NCI-H2227 (cell line): ENCODE results near the gene FGGY.

Experiments used
- DNase-seq: peaks from one replicate; lab custom pipeline; 2025; ENCODE audit not compliant: unreplicated experiment; lab: John Stamatoyannopoulos, UW

Gene FGGY

DNA sequence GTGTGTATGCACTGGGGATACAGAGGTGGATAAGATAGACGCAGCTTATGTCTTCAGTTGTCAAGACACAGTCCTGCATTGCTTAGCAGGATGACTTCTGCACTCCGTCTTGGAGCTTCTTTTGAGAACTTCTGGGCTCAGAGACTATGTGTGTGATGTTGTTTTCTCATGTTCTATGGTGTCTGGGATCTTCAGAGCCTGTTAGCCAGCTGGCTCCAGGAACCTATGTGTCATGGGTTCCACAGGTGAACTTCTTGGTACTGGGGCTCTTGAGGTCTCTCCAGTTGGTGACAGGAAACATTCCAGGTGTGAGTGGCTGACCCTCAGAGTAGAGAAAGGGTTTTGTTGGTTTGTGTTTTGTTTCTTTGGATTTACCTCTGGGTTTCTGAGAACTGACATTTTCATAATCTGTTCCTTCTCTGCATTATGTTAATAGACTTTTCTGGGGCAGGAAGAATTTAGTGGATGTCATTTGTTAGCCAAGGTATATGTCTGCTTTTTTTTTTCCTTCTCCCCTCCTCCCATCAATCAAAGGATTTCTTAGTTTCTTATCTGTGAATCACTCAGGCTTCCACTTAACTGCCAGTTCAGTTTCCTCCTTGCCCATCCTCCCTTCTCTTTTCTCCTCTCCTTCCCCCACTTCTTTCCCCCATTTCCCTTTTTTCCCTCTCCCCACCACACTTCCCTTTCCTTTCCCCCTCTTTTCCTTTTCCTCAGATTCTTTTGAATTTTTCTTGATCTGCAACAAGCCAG, 18.1 kb downstream of the FGGY start:
- no peak for DNase-seq

- DNase-seq = no peak
Measured at GRCh38 chr1:59315529-59316463, 18.9 kb downstream of the FGGY start.

DNA sequence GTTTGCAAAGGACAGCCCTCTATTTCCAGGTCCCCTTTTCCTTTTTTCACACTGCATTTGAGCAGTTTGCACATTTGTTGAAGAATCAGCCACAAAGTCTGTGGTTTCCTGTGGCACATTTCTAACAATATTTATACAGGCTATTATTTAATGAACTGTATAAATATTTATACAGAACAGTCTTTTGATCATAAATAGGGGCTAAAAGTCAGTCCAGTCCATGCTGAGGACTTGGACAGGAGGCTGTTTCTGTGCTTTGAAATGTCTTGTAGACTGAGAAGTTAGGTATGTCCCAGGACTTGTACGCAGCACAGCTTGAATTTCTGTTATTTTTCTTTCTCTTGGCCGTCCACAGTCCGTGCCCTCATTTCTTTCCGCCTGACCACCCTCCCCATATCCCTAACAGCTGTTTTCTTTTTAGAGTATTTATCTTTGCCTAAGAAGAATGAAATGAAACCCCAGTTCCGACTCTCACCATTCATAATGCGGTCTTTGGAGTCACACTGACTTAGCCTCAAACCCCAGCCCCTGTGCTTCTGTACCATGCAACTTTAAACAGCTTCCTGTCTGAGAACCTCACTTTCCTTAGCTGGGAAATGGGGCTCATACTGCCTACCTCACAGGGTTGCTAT, 19.7 kb downstream of the FGGY start:
- DNase-seq = no peak

- DNase-seq = no peak
Measured at GRCh38 chr1:59317343-59317742, 20.4 kb downstream of the FGGY start.

DNA sequence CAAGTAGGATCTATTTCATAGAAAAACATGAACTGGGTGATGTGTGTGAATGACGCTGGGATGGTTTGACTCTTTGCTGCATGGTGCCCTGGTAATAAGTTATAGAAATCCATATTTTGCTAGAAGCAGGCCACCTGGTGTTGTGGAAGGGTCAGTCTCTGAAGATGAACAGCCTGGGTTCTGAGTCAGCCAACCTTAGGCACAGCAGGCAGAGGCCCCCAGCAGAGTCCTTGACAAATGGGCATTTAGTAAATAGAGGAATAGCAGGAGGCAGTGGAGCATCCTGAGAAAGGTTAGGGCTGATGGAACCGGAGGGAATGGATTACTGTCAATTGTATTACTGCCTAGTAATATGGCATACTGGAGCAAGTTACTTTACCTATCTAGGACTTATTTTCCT, 20.9 kb downstream of the FGGY start:
- no peak for DNase-seq

DNA sequence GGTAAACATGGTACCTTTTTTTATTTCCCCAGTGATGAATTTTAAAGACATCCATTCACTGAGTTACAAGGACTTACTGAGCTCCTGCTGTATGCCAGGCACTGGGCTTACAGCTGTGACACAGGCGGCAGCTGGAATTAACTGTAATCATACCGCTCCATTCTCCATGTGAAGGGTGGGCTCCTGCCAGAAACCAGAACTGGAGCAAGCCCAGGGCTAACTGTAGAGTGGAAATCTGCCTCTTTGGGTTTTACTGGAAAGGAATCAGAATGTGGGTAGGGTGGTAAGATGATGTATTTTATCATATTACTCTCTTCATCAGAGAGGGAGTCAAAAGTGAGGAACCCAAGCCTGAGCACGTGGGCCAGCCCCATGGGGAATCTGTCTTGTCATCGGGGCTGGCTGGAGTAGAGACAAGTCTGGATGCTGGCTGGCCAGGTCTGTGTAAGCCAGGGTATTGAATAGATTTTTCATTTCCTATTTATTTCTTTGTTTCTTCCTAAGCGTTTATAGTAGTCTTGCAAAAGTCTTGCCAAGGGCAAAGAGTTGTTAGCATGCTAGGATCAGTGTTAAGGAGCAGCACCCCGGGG, 21.5 kb downstream of the FGGY start:
- DNase-seq = no peak

GRCh38 chr1:59322394-59322793, 25.5 kb downstream of the FGGY start:
- no peak for DNase-seq

GRCh38 chr1:59322814-59323213, 25.9 kb downstream of the FGGY start:
- no peak for DNase-seq

DNA sequence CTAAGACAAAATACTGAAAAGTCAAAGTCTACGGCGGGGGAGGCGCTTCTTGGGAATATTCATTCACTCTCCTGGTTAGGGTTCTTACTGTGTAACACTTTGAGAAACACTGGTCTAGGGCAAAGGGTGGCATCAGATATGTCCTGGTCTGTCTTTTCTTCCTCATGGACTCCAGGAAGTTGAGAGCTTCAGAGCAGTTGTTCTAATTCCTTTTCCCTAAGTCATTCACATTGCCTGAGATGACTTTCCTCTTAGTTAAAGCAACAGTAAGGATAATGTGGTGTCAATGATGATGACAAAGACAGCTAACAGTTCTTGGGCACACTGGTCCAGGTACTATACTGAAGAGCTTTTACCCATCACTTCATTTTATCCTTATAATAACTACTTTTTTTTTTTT, 27.0 kb downstream of the FGGY start:
- no peak for DNase-seq

DNA sequence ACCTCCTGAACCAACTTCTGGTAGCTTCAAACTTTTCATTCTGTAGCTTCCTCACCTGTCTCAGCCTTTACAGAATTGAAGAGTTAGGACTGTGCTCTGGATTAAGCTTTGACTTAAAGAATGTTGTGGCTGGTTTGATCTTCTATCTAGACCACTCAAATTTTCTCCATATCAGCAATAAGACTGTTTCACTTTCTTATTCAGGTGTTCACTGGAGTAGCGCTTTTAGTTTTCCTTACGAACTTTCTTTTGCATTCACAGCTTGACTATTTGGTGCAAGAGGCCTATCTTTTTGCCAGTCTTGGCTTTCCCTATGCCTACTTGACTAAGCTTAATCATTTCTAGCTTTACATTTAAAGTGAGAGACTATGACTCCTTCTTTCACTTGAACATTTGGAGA, 31.5 kb downstream of the FGGY start:
- DNase-seq = no peak

DNA sequence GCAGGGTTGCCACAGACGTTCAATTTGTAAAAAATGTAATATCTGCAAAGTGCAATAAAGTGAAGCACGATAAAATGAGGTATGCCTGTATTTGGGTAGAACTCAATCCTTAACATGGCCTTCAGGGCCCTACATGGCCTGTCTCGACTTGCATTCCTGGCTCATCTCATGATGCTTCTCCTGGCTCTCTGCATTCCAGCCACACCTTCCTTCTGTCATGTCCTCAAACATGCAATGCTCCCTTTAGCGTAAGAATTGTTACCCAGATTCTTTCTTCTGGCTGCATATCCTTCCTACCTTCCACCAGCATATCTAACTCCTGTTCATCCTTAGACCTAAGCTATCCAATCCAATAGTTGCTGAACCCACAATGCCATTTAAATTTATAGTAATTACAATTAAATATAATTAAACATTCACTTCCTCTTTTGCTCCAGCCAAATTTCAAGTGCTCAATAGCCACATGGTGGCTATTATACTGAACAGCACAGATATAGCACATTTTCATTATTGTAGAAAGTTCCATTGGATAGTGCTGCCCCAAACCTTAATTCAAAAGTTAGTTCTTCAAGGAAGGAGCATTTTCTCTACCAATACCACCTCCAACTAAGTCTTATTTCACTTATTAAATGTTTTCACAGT, 32.6 kb downstream of the FGGY start:
- DNase-seq = no peak

GRCh38 chr1:59331686-59332620, 35.1 kb downstream of the FGGY start:
- DNase-seq = no peak

DNA sequence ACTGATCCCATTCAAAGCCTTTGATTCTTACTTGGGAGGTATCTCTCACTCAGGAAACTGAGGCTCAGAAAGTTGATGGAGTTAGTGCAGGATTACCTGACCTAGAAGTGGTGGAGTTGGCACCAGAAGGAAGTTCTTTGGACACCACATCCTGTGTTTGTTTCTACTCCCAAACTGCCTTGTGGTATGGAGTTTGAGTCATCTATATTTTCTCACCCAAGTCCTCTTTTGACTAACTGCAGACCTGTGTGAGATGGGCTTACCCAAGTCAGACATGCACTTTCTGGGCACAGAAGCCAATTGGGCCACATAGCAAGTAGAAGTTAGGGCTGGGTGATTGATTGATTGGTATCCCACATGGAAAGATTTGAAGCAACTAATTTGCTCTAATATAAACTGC, 36.1 kb downstream of the FGGY start:
- DNase-seq = no peak

DNA sequence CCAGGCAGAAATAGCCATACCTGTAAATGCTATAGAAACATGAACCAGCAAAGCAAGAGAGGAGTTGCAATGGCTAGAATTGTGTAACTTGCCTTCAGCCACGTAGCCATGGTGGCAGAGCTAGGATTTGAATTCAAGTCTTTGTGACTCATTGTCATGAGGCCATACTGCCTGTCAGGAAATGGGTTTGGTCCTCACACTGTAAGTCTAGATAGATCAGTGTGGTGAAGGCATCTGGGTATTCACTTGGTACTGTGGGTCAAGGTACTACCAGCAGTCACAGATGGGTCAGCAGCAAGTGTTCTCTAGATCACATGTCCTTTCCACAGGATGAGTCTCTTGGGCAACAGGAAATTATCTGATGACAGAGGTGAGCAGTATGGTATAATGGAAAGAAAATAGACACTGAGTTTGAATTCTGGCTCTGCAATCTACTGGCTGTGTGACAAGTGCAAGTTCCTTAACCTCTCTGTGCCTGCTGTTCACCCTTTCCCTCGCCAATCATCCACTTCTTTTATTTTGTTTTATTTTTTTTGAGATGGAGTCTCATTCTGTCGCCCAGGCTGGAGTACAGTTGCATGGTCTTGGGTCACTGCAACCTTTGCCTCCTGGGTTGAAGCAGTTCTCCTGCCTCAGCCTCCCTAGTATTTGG, 36.9 kb downstream of the FGGY start:
- DNase-seq = no peak

GRCh38 chr1:59340411-59341307, 43.8 kb downstream of the FGGY start:
- DNase-seq = no peak

DNA sequence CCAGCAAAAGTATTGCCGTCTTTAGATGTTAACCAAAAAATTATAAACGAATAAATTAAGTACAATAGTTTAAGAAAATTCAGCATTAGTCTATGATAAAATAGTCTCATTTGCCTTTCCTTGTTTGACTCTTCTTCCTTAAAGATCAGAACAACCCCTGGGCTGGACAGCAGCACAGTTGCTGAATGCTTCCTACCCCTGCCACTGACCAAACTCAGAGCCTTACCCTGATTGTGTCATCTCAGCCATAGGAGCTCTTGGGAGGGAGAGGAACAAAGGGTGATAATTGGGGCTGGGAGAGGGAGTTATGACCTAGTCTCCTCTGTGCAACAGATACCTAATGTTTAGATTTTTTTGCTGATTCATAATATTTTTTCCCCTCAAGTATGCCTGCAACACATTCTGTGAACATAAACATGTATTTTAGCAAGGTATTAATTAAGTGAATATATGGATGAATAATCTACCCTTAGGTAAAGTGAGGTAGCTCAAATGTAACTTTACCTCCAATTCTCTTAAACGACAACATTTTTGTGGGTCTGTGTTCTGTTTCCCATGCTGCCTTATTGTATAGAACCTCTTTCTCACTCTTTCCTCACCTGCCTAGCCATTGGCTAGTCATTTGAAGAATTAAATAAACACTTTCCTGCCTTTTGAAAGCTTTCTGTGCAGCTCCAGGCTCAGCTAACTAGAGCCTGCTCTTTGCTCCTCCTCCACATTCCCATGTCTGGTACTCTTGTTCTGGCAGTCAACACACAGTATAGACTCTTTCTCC, 46.1 kb downstream of the FGGY start:
- DNase-seq = no peak

DNA sequence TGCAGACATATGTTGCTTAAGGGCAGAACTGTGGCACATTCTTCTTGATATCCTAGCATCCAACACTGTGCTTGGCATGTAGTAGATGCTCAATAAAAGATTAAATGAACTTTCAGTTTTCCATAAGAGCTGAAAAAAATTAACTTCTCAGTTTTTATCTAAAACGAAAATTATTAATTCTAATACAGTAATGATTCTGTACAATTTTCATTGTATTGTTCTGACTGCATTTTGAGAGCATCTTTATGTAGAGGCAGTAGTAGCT, 46.6 kb downstream of the FGGY start:
- no peak for DNase-seq

DNA sequence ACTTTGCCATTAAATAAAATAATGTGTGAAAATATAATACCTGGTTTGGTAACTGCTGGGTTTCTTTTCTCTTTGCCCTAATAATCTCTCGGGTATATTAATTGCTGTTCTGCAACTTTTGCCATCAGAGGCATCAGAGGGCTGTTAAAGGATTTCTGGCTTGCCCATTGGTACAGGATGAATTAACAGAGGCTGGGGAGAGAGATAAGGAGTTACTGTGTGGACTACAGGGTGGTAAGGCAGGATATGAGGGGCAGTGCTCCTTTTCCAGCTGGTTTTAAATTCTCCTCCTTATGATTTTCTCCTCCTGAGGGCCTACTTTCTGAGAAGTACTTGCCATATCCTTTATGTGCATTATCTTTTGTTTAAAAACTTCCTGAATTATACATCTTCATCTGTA, 48.3 kb downstream of the FGGY start:
- no peak for DNase-seq
